ENCODE results near the gene GRB2. TPM values are rescaled to one million over a fixed set of nuclear protein-coding genes. Genes with fewer than 3 reads are reported as not detected.

Gene GRB2
- total RNA-seq, 2 donors from 2014 or later: 120 to 144 TPM

DNA sequence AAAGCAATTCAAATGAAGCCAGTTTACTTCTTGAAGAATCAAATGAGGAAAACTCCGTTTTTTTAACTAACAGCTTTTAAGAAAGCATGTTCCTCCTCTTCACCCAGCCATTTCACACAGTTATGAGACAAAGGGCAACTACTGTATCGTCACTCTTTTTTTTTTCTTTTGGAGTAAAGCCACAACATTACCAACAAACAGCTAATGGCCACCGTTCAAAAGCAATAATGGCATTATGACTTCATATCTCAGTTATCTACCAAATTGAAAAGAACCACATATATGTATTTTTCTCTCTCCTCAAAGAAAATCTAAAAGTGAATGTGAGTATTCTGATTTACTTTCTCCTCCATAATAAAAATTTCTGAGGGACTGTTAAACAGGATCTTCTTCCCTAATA is 14.5 kb downstream of the GRB2 start:
- no peak for ATAC-seq (ENCODE audit: insufficient number of reproducible peaks, low FRiP score, low read depth)
- peak overlapping the region; percentile 8 to 51 for H3K27ac ChIP-seq
- TF ChIP-seq, protein P1, sequence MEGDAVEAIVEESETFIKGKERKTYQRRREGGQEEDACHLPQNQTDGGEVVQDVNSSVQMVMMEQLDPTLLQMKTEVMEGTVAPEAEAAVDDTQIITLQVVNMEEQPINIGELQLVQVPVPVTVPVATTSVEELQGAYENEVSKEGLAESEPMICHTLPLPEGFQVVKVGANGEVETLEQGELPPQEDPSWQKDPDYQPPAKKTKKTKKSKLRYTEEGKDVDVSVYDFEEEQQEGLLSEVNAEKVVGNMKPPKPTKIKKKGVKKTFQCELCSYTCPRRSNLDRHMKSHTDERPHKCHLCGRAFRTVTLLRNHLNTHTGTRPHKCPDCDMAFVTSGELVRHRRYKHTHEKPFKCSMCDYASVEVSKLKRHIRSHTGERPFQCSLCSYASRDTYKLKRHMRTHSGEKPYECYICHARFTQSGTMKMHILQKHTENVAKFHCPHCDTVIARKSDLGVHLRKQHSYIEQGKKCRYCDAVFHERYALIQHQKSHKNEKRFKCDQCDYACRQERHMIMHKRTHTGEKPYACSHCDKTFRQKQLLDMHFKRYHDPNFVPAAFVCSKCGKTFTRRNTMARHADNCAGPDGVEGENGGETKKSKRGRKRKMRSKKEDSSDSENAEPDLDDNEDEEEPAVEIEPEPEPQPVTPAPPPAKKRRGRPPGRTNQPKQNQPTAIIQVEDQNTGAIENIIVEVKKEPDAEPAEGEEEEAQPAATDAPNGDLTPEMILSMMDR (IDR thresholded peaks at IDR 0.05): no peak
- no peak for DNase-seq (ENCODE audit: low spot score)
- H3K36me3 ChIP-seq: peaks cover 10% of the 10 kb centered on the region
- peak overlapping the region; percentile 11 for H3K4me3 ChIP-seq
- no peaks in the 10 kb centered on the region for H3K27me3 ChIP-seq (replicated peaks; ENCODE audit: insufficient read depth)
- H3K9me3 ChIP-seq: no peaks in the 10 kb centered on the region
- peaks cover 39 to 63% of the 10 kb centered on the region in 2 donors for H3K4me1 ChIP-seq (ENCODE audit: control insufficient read depth in 1 of 2, low read depth in 2 of 2)

DNA sequence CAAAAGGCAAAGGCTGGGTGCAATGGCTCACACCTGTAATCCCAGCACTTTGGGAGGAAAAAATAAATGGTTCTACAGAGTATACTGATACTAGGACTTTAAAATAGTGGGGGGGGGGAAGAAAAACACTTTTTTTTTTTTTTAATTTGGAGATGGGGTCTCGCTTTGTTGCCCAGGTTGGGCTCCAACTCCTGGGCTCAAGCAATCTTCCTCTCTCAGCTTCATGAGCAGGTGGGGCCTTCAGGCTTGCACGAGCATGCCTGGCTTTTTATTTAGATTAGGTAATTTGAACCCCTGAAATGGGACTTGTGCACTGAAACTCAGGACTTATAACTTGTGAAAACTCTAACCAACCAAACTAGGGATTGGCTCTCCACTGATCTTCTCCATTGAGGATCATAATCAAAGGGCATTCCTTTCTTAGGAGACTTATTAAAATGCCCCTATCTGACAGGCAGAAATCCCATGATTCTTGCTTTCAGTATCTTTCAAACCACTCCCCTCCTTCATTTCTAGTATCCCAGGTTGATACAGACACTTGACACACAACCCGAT is 16.9 kb downstream of the GRB2 start:
- H3K9me3 ChIP-seq: no peaks in the 10 kb centered on the region
- no peak overlapping the region for H3K27ac ChIP-seq
- DNase-seq (ENCODE audit: low spot score): no peak
- H3K36me3 ChIP-seq: peaks cover 10% of the 10 kb centered on the region
- H3K27me3 ChIP-seq (replicated peaks; ENCODE audit: insufficient read depth): no peaks in the 10 kb centered on the region
- H3K4me3 ChIP-seq: no peak overlapping the region
- TF ChIP-seq, protein P1 (IDR thresholded peaks at IDR 0.05): no peak
- ATAC-seq (ENCODE audit: insufficient number of reproducible peaks, low FRiP score, low read depth): no peak
- H3K4me1 ChIP-seq (ENCODE audit: control insufficient read depth in 1 of 2, low read depth in 2 of 2): peaks cover 29 to 52% of the 10 kb centered on the region in 2 donors

DNA sequence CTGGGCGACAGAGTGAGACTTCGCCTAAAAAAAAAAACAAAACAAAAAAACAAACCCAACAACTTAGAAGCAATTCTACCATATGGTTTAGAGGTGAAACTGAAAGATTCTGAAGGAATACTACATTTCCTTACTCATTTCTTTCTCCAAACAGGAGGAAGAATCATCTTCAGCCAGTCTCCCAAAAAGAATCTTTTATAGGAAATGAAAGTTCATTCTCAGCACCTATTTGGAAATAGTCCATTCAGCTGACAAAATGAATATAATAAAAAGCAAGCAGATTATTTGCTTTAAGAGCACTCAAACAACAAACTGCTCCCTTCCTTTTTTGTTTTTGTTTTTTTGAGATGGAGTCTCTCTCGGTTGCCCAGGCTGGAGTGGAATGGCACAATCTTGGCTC is 17.7 kb downstream of the GRB2 start:
- Histone ChIP-seq H3K36me3 (peaks cover 10% of the 10 kb centered on the region), H3K27ac (no peak overlapping the region), H3K9me3 (no peaks in the 10 kb centered on the region), H3K27me3 (replicated peaks; ENCODE audit: insufficient read depth) (no peaks in the 10 kb centered on the region), H3K4me3 (no peak overlapping the region), H3K4me1 (ENCODE audit: control insufficient read depth in 1 of 2, low read depth in 2 of 2) (peaks cover 31 to 45% of the 10 kb centered on the region in 2 donors)
- TF ChIP-seq, protein P1 (IDR thresholded peaks at IDR 0.05): no peak
- no peak for ATAC-seq (ENCODE audit: insufficient number of reproducible peaks, low FRiP score, low read depth)
- DNase-seq (ENCODE audit: low spot score): no peak

DNA sequence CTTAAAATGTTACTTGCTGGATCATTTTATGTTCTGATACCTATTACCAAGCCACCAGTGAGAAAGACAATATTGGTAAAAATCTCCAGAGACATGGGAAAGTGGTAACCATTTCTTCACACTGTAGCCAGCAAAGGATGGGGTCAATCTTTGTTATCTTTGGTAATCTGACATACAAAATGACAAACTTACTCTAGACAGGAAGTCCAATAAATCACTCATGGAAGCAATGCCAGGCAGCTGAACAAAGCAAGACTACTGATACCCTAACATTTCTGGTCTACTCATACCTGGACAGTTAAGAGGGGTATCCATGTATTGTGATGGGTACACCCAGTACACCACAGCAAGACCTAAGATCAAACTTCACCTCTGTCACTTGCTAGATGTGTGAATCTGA is 19.0 kb downstream of the GRB2 start:
- ATAC-seq (ENCODE audit: insufficient number of reproducible peaks, low FRiP score, low read depth) (no peak), DNase-seq (ENCODE audit: low spot score) (no peak)
- H3K27me3 ChIP-seq (replicated peaks; ENCODE audit: insufficient read depth): no peaks in the 10 kb centered on the region
- H3K36me3 ChIP-seq: peaks cover 10% of the 10 kb centered on the region
- TF ChIP-seq, protein P1 (IDR thresholded peaks at IDR 0.05): no peak
- H3K9me3 ChIP-seq: no peaks in the 10 kb centered on the region
- H3K27ac ChIP-seq: no peak overlapping the region
- H3K4me1 ChIP-seq (ENCODE audit: control insufficient read depth in 1 of 2, low read depth in 2 of 2): peaks cover 22 to 32% of the 10 kb centered on the region in 2 donors
- H3K4me3 ChIP-seq: no peak overlapping the region

DNA sequence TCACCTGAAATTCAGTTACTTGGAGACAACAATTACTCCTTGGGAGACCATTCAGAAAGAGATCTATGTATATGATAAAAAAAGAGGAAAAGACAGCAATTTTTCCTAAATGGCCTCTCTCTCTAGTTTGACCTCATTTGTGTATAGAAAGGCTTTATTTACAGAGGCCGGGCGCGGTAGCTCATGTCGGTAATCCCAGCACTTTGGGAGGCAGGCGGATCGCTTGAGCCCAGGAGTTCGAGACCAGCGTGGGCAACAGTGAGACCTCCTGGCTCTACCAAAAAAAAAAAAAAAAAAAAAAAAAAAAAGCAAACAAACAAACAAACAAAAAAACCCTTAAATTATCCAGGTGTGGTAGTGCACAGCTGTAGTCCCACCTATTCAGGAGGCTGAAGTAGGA is 20.7 kb downstream of the GRB2 start:
- TF ChIP-seq, protein P1 (IDR thresholded peaks at IDR 0.05): no peak
- no peak for ATAC-seq (ENCODE audit: insufficient number of reproducible peaks, low FRiP score, low read depth)
- Histone ChIP-seq H3K27me3 (replicated peaks; ENCODE audit: insufficient read depth) (no peaks in the 10 kb centered on the region), H3K9me3 (no peaks in the 10 kb centered on the region), H3K27ac (no peak overlapping the region), H3K36me3 (peaks cover 10% of the 10 kb centered on the region), H3K4me1 (ENCODE audit: control insufficient read depth in 1 of 2, low read depth in 2 of 2) (peaks cover 15 to 17% of the 10 kb centered on the region in 2 donors), H3K4me3 (no peak overlapping the region)
- DNase-seq (ENCODE audit: low spot score): no peak

Data from thoracic aorta (tissue), 2 donors.